Daoy (cell line): ENCODE measurements around the gene POMGNT2. TPM values are rescaled to one million over a fixed set of nuclear protein-coding genes. Genes with fewer than 3 reads are reported as not detected.

Source experiments
- DNase-seq: peaks from one replicate; pipeline ENCODE4 v3.0.0-alpha.2; 2015; ENCODE audit warnings: low read depth
- total RNA-seq: library from RNA; depleted of rRNA; stranded (reverse); fragments of >200 nt; shearing (Covaris generic); gene quantifications from 2 replicates; pipeline ENCODE4 v1.2.3, GENCODE V29; 2014

Gene POMGNT2
- total RNA-seq, 1 experiment from 2014 or later: 15.3 TPM

DNA sequence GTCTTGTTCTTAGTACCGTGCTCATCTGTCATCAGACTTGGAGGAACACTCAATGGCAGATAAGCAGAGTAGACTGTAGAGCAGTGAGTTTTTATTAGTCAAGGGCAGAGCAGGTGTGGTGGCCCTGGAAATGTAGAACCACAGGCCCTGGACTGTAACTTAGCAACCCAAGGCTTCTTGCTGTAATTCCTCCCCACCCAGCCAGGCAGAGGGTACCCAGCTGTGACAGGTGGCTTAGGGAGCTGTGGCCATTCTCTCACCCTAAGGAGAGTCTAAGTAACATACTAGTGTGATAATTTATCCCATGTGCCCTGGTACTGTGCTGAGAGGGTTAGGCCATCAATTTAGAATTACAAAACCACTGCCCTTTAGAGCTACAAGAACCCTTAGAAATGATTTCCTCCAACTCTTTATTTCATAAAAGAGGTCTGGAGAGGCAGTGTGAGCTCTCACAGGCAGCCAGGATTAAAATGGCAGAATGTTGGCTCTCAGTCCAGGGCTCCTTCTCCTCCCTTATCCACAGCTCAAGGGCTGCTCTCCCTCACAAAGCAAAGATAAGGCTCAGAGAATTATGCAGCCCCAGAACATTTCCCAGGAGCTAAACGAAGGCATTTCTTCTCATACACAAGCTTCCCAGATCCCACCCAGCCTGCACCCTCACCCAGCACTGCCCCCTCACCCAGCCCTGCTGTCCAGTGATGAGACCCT, 3.0 kb downstream of the POMGNT2 start:
- DNase-seq: no peak

DNA sequence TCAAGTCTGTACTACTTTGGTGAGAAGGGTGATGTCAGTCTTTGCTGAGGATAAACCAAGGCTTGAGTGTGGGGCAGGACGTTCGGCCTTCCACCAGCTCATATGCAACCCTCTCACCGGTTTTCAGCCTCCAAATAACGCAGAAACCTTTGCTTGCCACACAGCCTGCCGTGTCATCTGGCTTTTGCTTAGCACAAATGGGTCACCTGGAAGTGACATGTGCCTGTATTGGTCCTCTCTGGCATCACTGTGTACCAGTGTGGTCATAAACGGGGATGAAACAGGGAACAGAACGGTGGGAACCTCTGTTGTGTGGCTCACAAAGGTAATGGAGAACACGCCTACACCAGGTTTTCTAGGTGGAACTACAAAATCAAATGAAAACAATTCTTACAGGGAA, 7.1 kb downstream of the POMGNT2 start:
- DNase-seq: no peak

DNA sequence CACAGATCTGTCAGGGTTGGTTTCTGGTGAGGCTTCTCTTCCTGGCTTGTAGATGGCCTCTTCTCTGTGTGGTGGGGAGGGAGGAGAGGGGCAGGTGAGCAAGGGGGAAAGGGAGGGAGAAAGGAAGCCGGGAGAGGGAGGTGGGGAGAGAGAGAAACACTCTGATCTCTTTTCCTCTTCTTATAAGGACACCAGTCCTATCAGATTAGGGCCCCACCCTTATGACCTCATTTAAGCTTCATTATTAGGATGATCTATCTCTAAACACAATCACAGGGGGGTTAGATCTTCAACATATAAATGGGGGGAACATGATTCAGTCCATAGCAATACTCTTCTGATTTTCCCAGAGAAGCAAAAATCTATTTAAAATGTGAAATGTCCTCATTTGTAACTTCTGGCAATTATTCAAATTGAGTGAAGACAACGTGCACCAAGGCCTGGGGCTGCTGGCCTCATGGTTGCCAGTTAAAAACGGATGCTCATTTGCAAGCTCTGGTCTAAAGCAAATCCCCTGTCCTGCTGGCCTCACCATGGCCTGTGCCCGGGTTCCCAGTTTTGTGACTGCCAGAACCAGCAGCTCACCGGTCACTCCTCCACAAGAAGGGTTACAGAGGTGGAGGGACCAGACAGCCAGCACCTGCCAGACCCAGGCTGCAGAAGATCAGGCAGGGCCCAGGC, 8.3 kb downstream of the POMGNT2 start:
- no peak for DNase-seq

DNA sequence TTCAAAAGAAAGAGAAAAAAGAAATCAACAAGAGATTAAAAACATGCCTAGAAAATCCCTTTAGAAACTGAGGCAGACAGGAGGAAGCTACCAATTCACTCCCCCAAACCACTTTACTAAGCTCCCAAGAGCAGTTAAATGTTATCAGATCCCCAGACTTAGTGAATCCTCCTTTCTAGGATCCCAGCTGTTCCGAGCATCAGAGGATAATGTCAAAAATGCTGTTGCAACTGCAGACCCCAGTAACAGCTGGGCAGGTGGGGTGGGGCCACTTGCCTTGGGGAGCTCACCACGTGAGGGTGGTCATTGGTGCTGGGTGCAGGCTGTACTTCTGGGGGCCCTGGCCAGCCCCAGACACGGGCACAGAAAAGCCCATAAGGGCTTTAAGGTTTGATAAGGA, 9.1 kb downstream of the POMGNT2 start:
- DNase-seq: no peak

DNA sequence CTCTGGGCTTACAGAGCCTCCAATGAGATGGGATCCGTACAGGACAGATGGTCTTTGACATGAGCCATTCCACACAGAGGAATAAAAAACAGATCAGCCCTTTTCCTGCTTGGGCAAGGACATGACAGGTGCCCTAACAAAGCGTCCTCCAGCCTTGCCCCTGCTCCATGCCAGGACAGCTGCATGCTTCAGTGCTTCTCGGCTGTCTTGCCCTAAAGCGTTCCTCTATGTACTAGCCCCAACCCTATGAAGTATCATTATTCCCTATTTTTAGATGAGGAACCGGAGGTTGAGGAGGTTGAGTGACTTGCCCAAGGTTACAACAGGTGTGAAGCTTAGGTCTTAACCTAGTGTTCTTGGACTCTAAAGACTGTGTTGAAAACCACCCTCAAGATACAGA, 10.5 kb downstream of the POMGNT2 start:
- no peak for DNase-seq

DNA sequence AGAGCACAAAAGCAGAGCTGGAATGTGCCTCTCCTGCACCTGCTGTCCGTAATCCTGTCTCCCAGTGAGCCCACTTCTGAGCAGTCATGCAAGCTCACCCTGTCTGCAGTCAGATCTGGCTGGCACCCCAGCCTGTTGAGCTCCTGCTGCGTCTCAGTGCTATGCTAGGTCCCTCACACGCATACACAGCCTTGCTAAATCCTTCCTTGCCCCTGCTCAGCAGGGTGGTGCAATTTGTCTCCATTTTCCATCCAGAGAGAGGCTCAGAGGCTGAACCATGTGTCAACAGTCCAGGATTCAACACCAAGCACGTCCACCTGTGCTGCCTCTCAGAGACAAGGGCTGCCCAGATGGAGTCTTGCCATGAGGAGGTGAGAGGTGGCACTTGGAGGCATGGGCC, 11.0 kb downstream of the POMGNT2 start:
- no peak for DNase-seq

DNA sequence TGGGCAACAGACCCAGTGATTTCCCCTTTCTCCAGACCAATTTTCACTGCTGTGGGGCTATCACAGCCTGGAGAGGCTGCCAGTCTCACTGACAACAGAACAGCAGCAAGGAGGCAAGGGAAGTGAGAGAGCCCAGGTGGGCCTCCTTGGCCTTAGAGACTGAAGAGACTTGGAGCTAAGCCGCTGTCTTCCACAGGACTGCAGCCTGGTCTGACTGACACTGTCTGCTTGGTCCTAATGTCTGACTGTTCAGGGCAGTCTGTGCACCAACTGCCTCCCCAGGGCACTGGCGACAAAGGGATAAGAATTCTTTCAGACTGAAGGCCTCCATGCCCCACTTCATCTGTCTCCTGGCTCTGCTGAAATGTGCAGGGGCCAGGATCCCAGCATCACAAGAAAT, 11.5 kb downstream of the POMGNT2 start:
- DNase-seq: no peak

DNA sequence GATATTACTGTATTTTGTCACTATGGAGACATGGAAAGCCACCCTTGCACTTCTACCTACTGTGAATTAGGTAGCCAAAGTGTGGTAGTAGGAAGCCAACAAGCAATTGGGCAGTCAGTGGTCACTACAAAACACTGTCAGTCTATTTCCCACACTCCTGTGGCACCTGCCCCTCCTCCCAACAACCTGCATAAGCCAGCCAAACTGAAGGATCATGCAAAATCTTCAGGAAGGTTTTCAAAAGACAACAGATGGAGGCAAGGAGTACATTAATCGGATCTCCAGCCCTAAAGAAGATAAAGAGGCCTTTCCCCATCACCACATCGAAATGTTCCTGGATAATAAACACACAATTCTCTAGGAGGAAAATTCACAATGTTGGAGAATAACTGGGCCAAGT, 11.9 kb downstream of the POMGNT2 start:
- no peak for DNase-seq

DNA sequence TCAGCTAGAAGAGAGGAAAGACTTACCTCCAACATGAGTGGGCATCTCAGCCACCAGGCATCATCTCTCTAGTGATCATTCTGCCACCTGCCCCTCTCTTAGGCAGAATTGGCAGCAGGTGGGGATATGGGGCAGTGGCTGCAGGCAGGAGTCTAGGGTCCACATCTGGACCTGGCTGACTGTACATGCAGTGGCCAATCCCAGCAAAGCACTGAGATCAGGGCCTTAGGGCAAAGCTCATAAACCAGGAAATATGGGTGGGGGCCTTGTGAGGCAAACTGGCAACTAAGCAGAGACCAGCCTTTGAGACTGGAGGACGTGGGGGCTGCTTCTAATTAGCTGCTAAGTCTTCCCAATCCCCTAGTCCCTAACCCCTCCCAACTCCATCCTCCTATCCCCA, 12.9 kb downstream of the POMGNT2 start:
- no peak for DNase-seq

DNA sequence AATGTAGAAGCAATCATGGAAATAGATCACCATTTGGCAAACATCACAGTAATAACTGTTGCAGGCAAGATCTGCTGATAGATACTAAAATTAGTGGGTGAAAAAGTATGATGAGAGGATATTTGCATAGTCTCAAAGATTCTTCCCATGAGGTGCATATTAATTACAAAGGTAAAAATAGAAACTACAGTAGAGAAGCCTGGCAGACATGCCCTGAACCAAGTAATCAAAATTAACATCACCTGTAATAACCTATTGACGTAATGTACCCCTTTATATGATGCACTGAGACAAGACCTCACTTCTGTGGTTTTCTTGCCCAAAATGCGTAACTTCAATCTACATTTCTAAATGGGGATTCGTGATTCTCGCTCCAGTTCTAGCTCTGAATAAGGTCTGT, 14.4 kb downstream of the POMGNT2 start:
- DNase-seq: no peak

DNA sequence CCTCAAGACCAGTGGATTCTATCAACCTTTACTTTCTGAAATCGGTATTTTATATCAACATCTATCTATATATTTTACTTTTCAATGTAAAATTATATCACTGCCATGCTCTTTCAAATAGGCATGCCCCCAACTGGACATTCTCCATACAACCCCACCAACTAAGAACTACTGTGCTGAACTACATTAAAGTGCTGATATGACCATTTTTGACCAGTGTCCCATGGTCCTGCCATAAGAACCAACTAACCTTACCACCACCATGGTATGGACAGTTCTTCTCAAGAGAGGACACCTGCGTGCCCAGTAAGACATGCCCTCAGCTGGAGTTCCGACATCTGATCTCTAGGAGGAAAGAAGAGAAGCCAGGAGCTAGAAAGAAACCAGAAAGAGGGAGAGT, 15.6 kb downstream of the POMGNT2 start:
- DNase-seq: no peak

DNA sequence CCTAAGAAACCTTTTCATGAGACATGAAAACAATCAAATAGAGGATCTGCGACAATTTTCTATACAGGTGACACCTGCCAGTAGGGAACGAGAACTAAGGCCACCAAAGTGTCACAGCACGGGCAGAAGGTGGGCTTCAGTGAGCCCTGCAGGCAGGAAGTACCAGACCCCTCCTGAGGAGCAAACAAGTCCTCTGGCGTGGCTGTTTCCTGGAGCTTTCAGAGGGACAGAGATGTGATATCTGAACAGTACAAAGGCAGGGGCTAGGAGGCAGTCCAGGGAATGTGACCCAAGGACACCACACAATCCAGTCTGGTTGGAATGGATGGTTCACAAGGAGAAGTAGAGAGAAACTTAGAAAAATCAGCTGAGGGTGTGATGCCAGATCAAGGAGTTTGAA, 16.8 kb downstream of the POMGNT2 start:
- DNase-seq: no peak

DNA sequence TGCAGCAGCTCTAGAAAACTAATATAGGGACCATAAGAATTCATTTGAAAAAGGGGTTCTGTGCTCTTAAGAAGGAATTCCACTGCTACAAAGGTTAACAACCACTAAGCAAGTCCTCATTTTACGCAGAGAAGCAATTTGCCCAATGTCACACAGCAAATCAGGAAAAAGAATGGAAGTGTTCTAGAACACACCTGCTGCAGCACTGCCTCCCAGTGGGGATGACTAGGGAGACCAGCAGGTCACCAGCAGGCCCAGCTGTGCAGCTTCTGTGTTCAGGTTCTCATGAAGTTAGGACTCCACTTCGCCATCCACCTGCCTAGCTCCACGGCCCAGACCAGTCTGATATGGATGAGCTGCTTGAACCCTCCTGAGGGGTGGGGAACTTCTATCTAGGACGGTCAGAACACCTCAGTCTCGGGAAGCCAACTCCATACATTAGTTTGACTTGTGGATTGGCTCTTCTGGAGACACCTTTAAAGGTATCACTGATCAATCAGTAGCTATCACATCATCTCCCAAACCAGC, 18.6 kb downstream of the POMGNT2 start:
- no peak for DNase-seq

DNA sequence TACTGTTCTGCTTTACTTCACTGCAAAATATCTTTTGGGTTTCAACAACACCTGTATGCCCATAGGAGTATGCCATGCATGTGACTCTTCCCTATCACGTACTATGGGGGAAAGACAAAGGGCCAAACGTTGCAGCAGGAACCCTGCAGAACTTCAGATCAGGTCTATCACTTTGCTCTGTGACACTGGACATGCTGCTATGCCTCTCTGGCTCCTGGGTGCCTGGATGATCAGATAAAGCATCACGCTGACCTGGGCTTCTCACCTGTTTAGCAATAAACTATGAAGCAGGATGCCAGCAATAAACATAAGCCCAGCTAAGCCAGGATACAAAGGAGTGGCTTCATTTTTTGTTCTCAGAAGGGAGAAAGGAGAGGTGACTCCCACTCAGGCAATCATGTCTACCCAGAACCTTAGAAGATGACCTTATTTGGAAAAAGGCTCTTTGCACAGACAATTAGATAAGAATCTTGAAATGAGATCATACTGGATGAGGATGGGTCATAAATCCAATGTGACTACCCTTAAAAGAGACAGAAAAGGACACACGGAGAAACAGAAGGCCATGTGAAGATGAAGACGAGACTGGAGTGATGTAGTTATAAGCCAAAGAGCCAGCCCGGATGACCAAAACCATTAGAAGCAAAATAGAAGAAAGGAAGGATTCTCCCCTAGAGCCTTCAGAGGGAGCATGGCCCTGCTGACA, 19.3 kb downstream of the POMGNT2 start:
- no peak for DNase-seq

DNA sequence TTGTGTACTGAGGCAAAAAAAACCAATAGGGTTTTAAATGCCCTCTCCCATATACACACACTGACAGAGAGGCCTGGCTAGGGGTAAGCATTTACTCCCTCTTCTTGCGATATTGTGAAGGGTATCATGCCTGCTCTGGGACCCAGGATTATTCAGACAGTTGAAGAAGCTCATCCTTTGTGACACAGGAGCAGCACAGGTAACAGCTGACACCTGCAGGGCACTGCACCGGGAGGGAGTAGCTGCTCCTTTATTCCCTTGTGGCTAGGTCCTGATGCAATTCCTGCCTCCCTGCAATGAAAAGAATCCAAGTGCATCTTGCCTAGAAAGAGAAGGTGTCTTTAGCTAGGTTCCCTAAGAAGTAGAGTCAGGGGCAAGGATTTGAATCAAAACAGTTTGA, 23.4 kb downstream of the POMGNT2 start:
- no peak for DNase-seq

DNA sequence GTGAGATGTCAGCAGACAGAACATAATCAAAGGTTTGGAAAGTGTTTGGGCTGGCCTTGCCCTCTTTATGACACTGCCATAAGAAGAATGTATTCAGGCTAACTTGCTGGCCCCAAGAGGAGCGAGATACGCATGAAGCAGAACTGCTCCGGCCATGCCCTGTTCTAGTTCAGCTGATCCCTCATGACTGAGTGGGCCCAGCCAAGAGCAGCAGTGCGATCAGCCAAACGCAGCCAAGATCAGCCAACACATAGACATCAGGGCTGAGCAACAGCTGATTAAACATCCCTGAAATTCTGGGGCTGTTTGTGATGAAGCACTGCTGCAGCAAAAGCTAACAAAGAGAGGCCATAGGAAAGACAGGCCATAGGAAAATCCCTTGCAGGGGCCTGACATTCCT, 24.1 kb downstream of the POMGNT2 start:
- DNase-seq: no peak

DNA sequence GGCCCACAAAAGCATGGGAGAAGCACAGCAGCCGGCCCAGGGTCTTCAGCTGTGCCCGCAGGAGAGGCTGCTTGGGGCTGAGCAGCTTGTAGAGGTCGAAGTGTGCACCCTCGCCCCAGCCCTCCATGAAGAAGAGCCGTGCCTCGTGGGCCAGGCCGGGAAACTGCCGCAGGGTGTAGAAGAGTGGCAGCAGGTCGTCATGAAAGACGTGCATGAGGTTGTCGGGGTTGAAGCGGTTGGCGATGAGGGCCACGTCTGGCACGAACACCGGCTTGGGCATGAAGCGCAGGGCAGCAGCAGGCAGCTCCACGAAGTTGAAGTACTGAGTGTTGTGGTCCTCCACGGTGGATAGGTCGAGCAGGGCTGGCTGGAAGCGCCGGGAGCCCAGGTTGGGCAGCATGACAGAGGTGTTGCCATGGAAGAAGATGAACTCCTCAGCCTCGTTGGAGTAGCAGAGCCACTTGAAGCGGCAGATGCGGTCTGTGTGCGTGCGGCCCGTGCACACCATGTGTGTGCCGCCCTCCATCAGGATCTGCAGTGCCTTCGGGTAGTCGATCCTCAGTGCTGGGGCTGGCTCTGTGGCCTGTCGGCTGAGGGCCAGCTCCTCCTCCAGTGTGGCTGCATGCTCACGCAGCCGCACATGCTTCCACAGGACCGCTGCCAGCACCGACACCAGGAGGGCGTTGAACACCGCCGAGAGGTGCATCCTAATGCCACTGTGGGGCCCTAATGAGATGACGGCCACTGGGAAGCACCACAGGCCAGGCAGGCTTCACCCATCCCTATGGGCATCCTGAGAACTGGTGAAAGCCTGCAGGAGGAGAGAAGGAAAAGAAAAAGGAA, 24.9 kb downstream of the POMGNT2 start:
- no peak for DNase-seq

DNA sequence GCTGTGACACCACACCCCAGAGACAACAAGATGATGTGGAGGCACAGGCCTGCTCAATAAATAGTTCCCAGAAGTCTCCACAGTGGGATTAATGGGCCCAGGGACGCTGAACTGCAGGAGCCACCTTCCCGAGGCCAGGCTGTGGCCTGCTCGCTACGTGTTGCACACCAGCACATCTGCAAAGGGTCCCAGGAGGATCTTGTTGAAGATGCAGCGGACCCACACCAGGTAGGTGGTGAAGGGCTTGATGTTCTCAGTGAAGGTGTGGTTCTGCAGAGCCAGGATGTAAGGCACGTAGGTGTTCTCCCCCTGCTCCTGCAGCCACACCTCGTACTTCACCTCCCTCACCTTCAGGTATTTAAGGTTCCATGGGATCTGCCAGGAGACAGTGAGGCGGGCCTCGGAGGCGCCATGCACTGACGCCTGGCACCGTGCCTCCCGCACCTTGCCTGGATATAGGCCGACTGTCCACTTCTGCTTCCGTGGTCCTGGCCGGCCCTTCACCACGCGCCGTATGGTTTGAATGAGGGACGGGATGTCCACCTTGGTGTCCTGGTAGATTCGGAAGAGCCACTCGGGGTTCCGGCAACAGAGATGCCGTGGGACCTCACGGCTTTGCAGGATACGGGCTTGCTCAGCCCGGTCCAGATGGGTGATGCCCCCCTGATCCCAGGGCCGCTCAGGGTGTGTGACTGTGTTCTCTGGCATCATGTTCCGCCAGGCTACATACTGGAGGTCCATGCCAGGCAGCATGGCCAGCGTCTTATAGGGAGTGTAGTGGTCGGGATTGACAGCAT, 26.1 kb downstream of the POMGNT2 start:
- no peak for DNase-seq

DNA sequence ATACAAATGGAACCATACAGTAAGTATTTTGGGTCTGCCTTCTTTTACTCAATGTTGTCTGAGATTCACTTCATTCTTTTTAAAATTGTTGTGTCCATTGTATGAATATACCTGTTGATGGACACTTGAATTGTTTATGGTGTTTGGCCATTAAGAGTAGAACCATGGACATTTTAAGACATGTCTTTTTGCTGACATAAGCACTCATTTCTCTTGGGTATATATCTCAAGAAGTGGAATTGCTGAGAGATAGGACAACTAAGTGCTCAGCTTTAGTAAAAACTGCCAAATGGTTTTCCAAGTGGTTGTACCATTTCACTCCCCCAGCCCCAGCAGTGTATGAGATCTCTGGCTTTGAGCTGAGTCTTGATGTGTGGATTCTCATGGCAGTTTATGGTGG, 28.2 kb downstream of the POMGNT2 start:
- DNase-seq: no peak

DNA sequence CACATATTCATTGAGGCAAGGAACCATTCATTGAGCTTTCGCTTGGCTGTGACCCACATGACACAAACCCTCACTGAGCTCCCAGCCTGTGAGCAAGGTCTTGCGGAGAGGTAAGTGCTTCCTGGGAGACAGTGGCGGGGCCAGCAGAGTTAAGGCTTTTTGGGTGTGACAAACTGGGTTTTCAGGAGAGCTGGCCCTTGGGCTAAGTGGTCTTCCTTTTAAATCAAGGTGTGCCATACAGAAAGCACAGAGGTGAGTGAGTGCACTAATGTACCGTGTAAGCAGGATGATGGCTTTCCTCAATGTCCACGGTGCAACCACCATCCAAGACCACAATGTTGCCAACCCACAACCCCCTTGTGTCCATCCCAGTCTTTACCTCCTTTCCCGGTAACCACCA, 28.6 kb downstream of the POMGNT2 start:
- DNase-seq: no peak

DNA sequence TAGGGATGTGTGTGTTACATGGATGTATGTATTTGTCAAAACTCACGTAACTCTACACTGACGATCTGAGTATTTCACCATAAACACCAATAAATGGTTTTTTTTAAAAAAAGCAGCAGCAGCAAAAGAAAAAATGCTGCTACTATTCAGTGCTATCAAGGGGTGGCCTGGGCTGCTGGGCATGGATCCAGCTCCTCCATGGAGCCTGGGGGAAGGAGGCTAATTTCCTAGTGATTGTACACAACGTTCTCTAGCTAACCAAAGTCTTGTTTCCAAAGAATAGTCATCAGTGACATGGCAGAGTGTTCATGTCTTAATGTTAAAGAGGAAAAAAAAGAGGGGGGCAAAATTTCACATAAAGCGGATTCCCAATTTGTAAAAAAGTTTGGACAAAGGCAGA, 29.0 kb downstream of the POMGNT2 start:
- DNase-seq: no peak
